ENCODE data around the gene PARD6A.

Gene PARD6A

DNA sequence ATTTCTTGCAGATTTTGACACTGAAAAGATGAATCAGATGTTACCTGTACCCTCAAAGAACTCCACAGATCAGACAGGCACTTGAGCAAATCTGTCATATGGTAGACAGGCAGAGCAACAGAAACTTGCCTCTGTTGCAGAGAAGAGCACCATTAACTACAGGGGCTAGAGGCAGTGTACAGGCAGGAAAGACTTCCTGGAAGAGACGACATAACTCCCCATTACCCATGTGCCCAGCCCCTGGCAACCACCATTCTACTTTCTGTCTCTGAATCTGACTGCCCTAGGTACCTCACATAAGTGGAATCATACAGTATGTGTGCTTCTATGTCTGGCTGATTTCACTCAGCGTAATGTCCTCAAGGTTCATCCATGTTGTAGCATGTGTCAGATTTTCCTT, 42.9 kb downstream of the PARD6A start:
- H3K27ac ChIP-seq: no peak overlapping the region
- no peak overlapping the region for H3K9ac ChIP-seq (ENCODE audit: insufficient read length)
- no peak for TF ChIP-seq EZH2 (IDR thresholded peaks at IDR 0.05)
- no peak for TF ChIP-seq POLR2AphosphoS5 (IDR thresholded peaks at IDR 0.05; ENCODE audit: borderline replicate concordance, low read depth, low read length)
- TF ChIP-seq FOXP2 (optimal IDR thresholded peaks at IDR 0.05; ENCODE audit: control extremely low read depth, extremely low read length, insufficient read depth): no peak
- DNase-seq (ENCODE audit: low read depth, low spot score): no peak
- no peaks in the 10 kb centered on the region for H3K36me3 ChIP-seq (ENCODE audit: insufficient read depth, low read length)
- no peak overlapping the region for H3K4me3 ChIP-seq
- H3K9me3 ChIP-seq (ENCODE audit: low read depth, low read length): no peaks in the 10 kb centered on the region

- TF ChIP-seq FOXP2 (optimal IDR thresholded peaks at IDR 0.05; ENCODE audit: control extremely low read depth, extremely low read length, insufficient read depth) (no peak), EZH2 (IDR thresholded peaks at IDR 0.05) (no peak), POLR2AphosphoS5 (IDR thresholded peaks at IDR 0.05; ENCODE audit: borderline replicate concordance, low read depth, low read length) (no peak)
- Histone ChIP-seq H3K36me3 (ENCODE audit: insufficient read depth, low read length) (no peaks in the 10 kb centered on the region), H3K9ac (ENCODE audit: insufficient read length) (no peak overlapping the region), H3K9me3 (ENCODE audit: low read depth, low read length) (no peaks in the 10 kb centered on the region), H3K27ac (no peak overlapping the region), H3K4me3 (no peak overlapping the region)
- no peak for DNase-seq (ENCODE audit: low read depth, low spot score)
Measured at GRCh38 chr16:67704110-67704509, 43.4 kb downstream of the PARD6A start.

- Histone ChIP-seq H3K36me3 (ENCODE audit: insufficient read depth, low read length) (no peaks in the 10 kb centered on the region), H3K9ac (ENCODE audit: insufficient read length) (no peak overlapping the region), H3K27ac (no peak overlapping the region), H3K4me3 (no peak overlapping the region), H3K9me3 (ENCODE audit: low read depth, low read length) (no peaks in the 10 kb centered on the region)
- no peak for DNase-seq (ENCODE audit: low read depth, low spot score)
- no peak for TF ChIP-seq FOXP2 (optimal IDR thresholded peaks at IDR 0.05; ENCODE audit: control extremely low read depth, extremely low read length, insufficient read depth)
- no peak for TF ChIP-seq EZH2 (IDR thresholded peaks at IDR 0.05)
Measured at GRCh38 chr16:67707210-67707609, 46.5 kb downstream of the PARD6A start.

DNA sequence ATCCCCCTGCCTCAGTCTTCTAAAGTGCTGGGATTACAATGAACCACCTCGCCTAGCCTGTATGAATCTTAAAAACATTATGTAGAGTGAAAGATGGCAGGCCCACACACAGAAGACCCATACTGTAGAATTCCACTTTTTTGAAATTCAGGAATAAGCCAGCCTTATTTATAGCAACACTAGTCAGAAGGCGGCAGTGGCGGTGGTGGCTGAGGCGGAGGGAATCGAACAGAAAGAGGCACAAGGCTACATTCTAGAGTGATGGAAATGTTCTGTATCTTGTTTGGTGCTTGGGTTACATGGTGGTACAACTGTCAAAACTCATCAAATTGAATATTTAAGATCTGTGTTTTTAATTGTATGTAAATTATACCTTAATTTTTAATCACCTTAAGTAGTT, 47.0 kb downstream of the PARD6A start:
- DNase-seq (ENCODE audit: low read depth, low spot score): no peak
- Histone ChIP-seq H3K36me3 (ENCODE audit: insufficient read depth, low read length) (no peaks in the 10 kb centered on the region), H3K9me3 (ENCODE audit: low read depth, low read length) (no peaks in the 10 kb centered on the region), H3K27ac (no peak overlapping the region), H3K9ac (ENCODE audit: insufficient read length) (no peak overlapping the region), H3K4me3 (no peak overlapping the region)
- no peak for TF ChIP-seq POLR2AphosphoS5 (IDR thresholded peaks at IDR 0.05; ENCODE audit: borderline replicate concordance, low read depth, low read length)
- TF ChIP-seq EZH2 (IDR thresholded peaks at IDR 0.05): no peak

- Histone ChIP-seq H3K9ac (ENCODE audit: insufficient read length) (no peak overlapping the region), H3K27ac (no peak overlapping the region), H3K4me3 (no peak overlapping the region), H3K36me3 (ENCODE audit: insufficient read depth, low read length) (no peaks in the 10 kb centered on the region), H3K9me3 (ENCODE audit: low read depth, low read length) (no peaks in the 10 kb centered on the region)
- no peak for DNase-seq (ENCODE audit: low read depth, low spot score)
- no peak for TF ChIP-seq POLR2AphosphoS5 (IDR thresholded peaks at IDR 0.05; ENCODE audit: borderline replicate concordance, low read depth, low read length)
- TF ChIP-seq EZH2 (IDR thresholded peaks at IDR 0.05): no peak
- TF ChIP-seq FOXP2 (optimal IDR thresholded peaks at IDR 0.05; ENCODE audit: control extremely low read depth, extremely low read length, insufficient read depth): no peak
Measured at GRCh38 chr16:67708368-67708771, 47.6 kb downstream of the PARD6A start.

GRCh38 chr16:67709050-67709449, 48.3 kb downstream of the PARD6A start:
- DNase-seq (ENCODE audit: low read depth, low spot score): no peak
- Histone ChIP-seq H3K36me3 (ENCODE audit: insufficient read depth, low read length) (no peaks in the 10 kb centered on the region), H3K27ac (no peak overlapping the region), H3K9ac (ENCODE audit: insufficient read length) (no peak overlapping the region), H3K4me3 (no peak overlapping the region), H3K9me3 (ENCODE audit: low read depth, low read length) (no peaks in the 10 kb centered on the region)
- TF ChIP-seq EZH2 (IDR thresholded peaks at IDR 0.05): no peak
- TF ChIP-seq FOXP2 (optimal IDR thresholded peaks at IDR 0.05; ENCODE audit: control extremely low read depth, extremely low read length, insufficient read depth): no peak

- no peak for DNase-seq (ENCODE audit: low read depth, low spot score)
- no peak overlapping the region for H3K27ac ChIP-seq
- H3K9me3 ChIP-seq (ENCODE audit: low read depth, low read length): no peaks in the 10 kb centered on the region
- no peak overlapping the region for H3K9ac ChIP-seq (ENCODE audit: insufficient read length)
- TF ChIP-seq EZH2 (IDR thresholded peaks at IDR 0.05) (no peak), FOXP2 (optimal IDR thresholded peaks at IDR 0.05; ENCODE audit: control extremely low read depth, extremely low read length, insufficient read depth) (no peak), POLR2AphosphoS5 (IDR thresholded peaks at IDR 0.05; ENCODE audit: borderline replicate concordance, low read depth, low read length) (no peak)
- H3K36me3 ChIP-seq (ENCODE audit: insufficient read depth, low read length): no peaks in the 10 kb centered on the region
- H3K4me3 ChIP-seq: no peak overlapping the region
Measured at GRCh38 chr16:67710607-67711006, 49.8 kb downstream of the PARD6A start.

Data from SK-N-MC (cell line).